HG03520 (cell line): ENCODE data around the gene LHFPL5.

ENCODE experiments used
- ATAC-seq: cut with Tn5 transposase; IDR thresholded peaks from one replicate; pipeline ENCODE4 v1.9.1; 2021; ENCODE audit warnings: mild to moderate bottlenecking, moderate library complexity; ENCODE audit not compliant: unreplicated experiment

Gene LHFPL5

GRCh38 chr6:35804996-35805736, at the start of gene LHFPL5:
Gene LHFPL5, plus strand, starts transcription at chr6:35805352. Its CDS starts 319 bp downstream, at chr6:35805671.
- ATAC-seq: no peak

GRCh38 chr6:35757456-35758123, 47.6 kb upstream of the LHFPL5 start:
- ATAC-seq: no peak

GRCh38 chr6:35759426-35759825, 45.7 kb upstream of the LHFPL5 start:
- ATAC-seq: no peak

GRCh38 chr6:35765739-35766138, 39.4 kb upstream of the LHFPL5 start:
- no peak for ATAC-seq

- ATAC-seq: no peak
Observed at GRCh38 chr6:35769211-35769610, 35.9 kb upstream of the LHFPL5 start.

GRCh38 chr6:35771343-35771627, 33.9 kb upstream of the LHFPL5 start:
- ATAC-seq: no peak

- ATAC-seq: no peak
Observed at GRCh38 chr6:35774116-35774794, 30.9 kb upstream of the LHFPL5 start.

- ATAC-seq: no peak
Observed at GRCh38 chr6:35775031-35775430, 30.1 kb upstream of the LHFPL5 start.

- no peak for ATAC-seq
Observed at GRCh38 chr6:35776364-35777215, 28.6 kb upstream of the LHFPL5 start, which contains the start of gene CLPSL2. Gene CLPSL2, plus strand, starts transcription at chr6:35776598. Its CDS starts 21 bp downstream, at chr6:35776619.

GRCh38 chr6:35777356-35778102, 27.6 kb upstream of the LHFPL5 start:
- ATAC-seq: no peak

- no peak for ATAC-seq
Observed at GRCh38 chr6:35778437-35778836, 26.7 kb upstream of the LHFPL5 start.

- no peak for ATAC-seq
Observed at GRCh38 chr6:35780719-35781118, 24.4 kb upstream of the LHFPL5 start, which contains the start of gene CLPSL1. Gene CLPSL1, plus strand, starts transcription at chr6:35781019. Its CDS starts 92 bp downstream, at chr6:35781111.

- ATAC-seq: no peak
Observed at GRCh38 chr6:35781290-35781689, 23.9 kb upstream of the LHFPL5 start.

- ATAC-seq: no peak
Observed at GRCh38 chr6:35782424-35782823, 22.7 kb upstream of the LHFPL5 start.

GRCh38 chr6:35784200-35784599, 21.0 kb upstream of the LHFPL5 start:
- ATAC-seq: no peak

GRCh38 chr6:35786272-35786671, 18.9 kb upstream of the LHFPL5 start:
- no peak for ATAC-seq

GRCh38 chr6:35786810-35787209, 18.3 kb upstream of the LHFPL5 start:
- ATAC-seq: no peak

- no peak for ATAC-seq
Observed at GRCh38 chr6:35787266-35788218, 17.6 kb upstream of the LHFPL5 start.

- ATAC-seq: no peak
Observed at GRCh38 chr6:35788423-35788982, 16.6 kb upstream of the LHFPL5 start.
